ENCODE data around the gene FPGS. TPM values are rescaled to one million over a fixed set of nuclear protein-coding genes. Genes with fewer than 3 reads are reported as not detected.

FPGS gene
- 103 and 117 TPM in 2 replicates for total RNA-seq

GRCh38 chr9:127802576-127803443 lies at the start of gene FPGS:
TSS of gene FPGS (plus strand) at chr9:127802882. CDS start at chr9:127802925, 43 bp downstream.

GRCh38 chr9:127778280-127779135 lies 24.2 kb upstream of the FPGS start, which contains the start of gene SH2D3C:
TSS of gene SH2D3C (minus strand) at chr9:127778666. CDS start at chr9:127778627, 39 bp downstream.

GRCh38 chr9:127785933-127786772 lies 16.5 kb upstream of the FPGS start, which contains the start of gene CDK9:
TSS of gene CDK9 (plus strand) at chr9:127786034. CDS start at chr9:127786149, 115 bp downstream.

GRCh38 chr9:127854184-127854806 lies 51.6 kb downstream of the FPGS start, which contains the start of gene ENG:
TSS of gene ENG (minus strand) at chr9:127854658. CDS start at chr9:127854355, 303 bp downstream.

Small RNAs within 50 kb of the gene (small RNA-seq; reads per million reads assigned to genes)
- gene RF00019 (not detected), gene RNA5SP296 (not detected)

Other genes with a start within 250 kb of the FPGS start
- 13.4 and 35.3 TPM in 2 replicates for gene STXBP1, start 190.6 kb upstream of the FPGS start, total RNA-seq
- not detected in 2 replicates for gene CFAP157, start 95.9 kb upstream of the FPGS start, total RNA-seq
- gene PTRH1, start 87.2 kb upstream of the FPGS start, total RNA-seq: 22.8 and 24.2 TPM in 2 replicates
- not detected in 2 replicates for gene TTC16, start 86.8 kb upstream of the FPGS start, total RNA-seq
- gene TOR2A, start 67.6 kb upstream of the FPGS start, total RNA-seq: 9.1 and 9.2 TPM in 2 replicates
- gene SH2D3C, start 24.2 kb upstream of the FPGS start, total RNA-seq: 71.9 and 85.9 TPM in 2 replicates
- 110 and 120 TPM in 2 replicates for gene CDK9, start 16.8 kb upstream of the FPGS start, total RNA-seq
- gene ENG, start 51.8 kb downstream of the FPGS start, total RNA-seq: 209 and 301 TPM in 2 replicates
- gene AK1, start 74.8 kb downstream of the FPGS start, total RNA-seq: 66.9 and 72.8 TPM in 2 replicates
- 46.1 and 53.2 TPM in 2 replicates for gene ST6GALNAC6, start 96.7 kb downstream of the FPGS start, total RNA-seq
- gene ST6GALNAC4, start 114.2 kb downstream of the FPGS start, total RNA-seq: 75.8 and 85.3 TPM in 2 replicates
- gene PIP5KL1, start 127.9 kb downstream of the FPGS start, total RNA-seq: 0.29 and 0.65 TPM in 2 replicates
- 15.7 and 19.6 TPM in 2 replicates for gene DPM2, start 135.0 kb downstream of the FPGS start, total RNA-seq
- gene EEIG1, start 178.1 kb downstream of the FPGS start, total RNA-seq: 10.6 and 12.1 TPM in 2 replicates